ENCODE measurements around the gene MMP25.

DNA sequence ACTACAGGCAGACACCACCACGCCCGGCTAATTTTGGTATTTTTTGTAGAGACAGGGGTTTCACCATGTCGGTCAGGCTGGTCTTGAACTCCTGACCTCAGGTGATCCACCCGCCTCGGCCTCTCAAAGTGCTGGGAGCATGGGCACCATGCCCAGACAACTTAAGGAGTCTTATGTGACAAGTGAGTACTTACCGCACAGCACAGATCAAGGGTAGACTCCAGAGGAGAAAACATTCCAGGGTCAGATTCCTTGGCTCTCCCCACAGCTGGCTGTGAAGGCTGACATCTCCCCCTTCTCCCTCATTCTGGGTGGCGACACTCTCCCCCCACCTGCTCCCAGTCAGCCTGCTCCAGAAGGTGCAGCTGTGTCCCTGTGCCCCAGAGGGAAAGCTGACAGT is 42.1 kb downstream of the MMP25 start:
- TF ChIP-seq POLR2A (IDR thresholded peaks at IDR 0.05; ENCODE audit: low read depth, low read length), result no peak
- no peak for TF ChIP-seq TAF1 (IDR thresholded peaks at IDR 0.05; ENCODE audit: low read depth, low read length)

Data from GM12891 (cell line).